ENCODE results near the gene KCNAB2. TPM values are rescaled to one million over a fixed set of nuclear protein-coding genes. Genes with fewer than 3 reads are reported as not detected.

KCNAB2 gene
- total RNA-seq, 1 donor from 2014 or later, result 8.8 TPM

- Histone ChIP-seq H3K27me3 (no peaks in the 10 kb centered on the region), H3K9me3 (no peaks in the 10 kb centered on the region), H3K4me3 (no peak overlapping the region), H3K36me3 (no peaks in the 10 kb centered on the region), H3K27ac (no peak overlapping the region), H3K4me1 (peaks cover 9% of the 10 kb centered on the region)
- intact Hi-C loops (cut with DNase I), result no loop called here
- DNase-seq (ENCODE audit: extremely low spot score in 2 of 2), result no peak
- TF ChIP-seq, protein P1, sequence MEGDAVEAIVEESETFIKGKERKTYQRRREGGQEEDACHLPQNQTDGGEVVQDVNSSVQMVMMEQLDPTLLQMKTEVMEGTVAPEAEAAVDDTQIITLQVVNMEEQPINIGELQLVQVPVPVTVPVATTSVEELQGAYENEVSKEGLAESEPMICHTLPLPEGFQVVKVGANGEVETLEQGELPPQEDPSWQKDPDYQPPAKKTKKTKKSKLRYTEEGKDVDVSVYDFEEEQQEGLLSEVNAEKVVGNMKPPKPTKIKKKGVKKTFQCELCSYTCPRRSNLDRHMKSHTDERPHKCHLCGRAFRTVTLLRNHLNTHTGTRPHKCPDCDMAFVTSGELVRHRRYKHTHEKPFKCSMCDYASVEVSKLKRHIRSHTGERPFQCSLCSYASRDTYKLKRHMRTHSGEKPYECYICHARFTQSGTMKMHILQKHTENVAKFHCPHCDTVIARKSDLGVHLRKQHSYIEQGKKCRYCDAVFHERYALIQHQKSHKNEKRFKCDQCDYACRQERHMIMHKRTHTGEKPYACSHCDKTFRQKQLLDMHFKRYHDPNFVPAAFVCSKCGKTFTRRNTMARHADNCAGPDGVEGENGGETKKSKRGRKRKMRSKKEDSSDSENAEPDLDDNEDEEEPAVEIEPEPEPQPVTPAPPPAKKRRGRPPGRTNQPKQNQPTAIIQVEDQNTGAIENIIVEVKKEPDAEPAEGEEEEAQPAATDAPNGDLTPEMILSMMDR (IDR thresholded peaks at IDR 0.05), result no peak
- TF ChIP-seq POLR2A (IDR thresholded peaks at IDR 0.05), result no peak
Measured at GRCh38 chr1:6077506-6077905, 31.8 kb downstream of the KCNAB2 start.

DNA sequence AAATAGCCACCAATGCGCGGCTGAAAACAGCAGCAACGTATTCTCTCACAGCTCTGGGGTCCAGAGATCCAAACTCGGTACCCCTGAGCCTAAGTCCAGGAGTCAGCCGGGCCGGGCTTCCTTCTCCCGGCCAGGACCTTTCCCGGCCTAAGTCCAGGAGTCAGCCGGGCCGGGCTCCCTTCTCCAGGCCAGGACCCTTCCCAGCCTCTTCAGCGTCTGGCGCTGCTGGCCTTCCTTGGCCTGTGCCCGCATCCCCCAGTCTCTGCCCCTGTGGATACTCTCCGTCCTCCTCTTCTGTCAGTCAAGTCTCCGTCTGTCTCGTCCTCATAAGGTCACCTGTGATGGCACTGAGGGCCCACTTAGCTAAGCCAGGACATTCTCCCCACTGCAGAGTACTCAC, 32.2 kb downstream of the KCNAB2 start:
- Histone ChIP-seq H3K27me3 (no peaks in the 10 kb centered on the region), H3K27ac (no peak overlapping the region), H3K36me3 (no peaks in the 10 kb centered on the region), H3K9me3 (no peaks in the 10 kb centered on the region), H3K4me1 (peaks cover 12% of the 10 kb centered on the region), H3K4me3 (no peak overlapping the region)
- intact Hi-C loops (cut with DNase I), result no loop called here
- DNase-seq (ENCODE audit: extremely low spot score in 2 of 2), result no peak
- no peak for TF ChIP-seq POLR2AphosphoS5 (IDR thresholded peaks at IDR 0.05; ENCODE audit: insufficient read depth in 1 of 2, low read depth in 1 of 2)
- TF ChIP-seq, protein P1 (IDR thresholded peaks at IDR 0.05), result no peak
- TF ChIP-seq POLR2A (IDR thresholded peaks at IDR 0.05), result no peak

DNA sequence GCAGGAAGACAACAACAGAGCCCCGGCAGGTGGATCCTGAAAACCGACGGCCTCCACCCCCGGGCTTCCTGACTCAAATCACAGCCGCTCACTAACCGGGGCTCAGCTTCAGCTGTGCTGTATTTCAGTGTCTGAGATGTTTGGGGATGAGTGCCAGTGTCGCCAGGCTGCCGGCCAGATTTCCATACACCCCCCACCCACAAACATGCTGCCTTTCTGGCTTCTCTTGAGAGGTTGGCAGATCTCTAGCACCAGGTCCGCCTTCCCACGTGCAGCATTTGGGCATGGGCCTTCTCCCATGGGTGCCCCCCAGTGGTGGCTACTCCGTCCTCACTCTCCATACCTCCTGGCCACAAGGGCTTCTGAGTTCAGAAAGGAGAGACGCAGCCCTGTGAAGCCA, 34.8 kb downstream of the KCNAB2 start:
- no peaks in the 10 kb centered on the region for H3K27me3 ChIP-seq
- H3K36me3 ChIP-seq, result no peaks in the 10 kb centered on the region
- no peaks in the 10 kb centered on the region for H3K9me3 ChIP-seq
- peaks cover 31% of the 10 kb centered on the region for H3K4me1 ChIP-seq
- no peak overlapping the region for H3K27ac ChIP-seq
- intact Hi-C loops (cut with DNase I), result no loop called here
- DNase-seq (ENCODE audit: extremely low spot score in 2 of 2), result no peak
- no peak for TF ChIP-seq POLR2A (IDR thresholded peaks at IDR 0.05)
- TF ChIP-seq, protein P1 (IDR thresholded peaks at IDR 0.05), result no peak
- TF ChIP-seq POLR2AphosphoS5 (IDR thresholded peaks at IDR 0.05; ENCODE audit: insufficient read depth in 1 of 2, low read depth in 1 of 2), result no peak
- no peak overlapping the region for H3K4me3 ChIP-seq

- H3K4me1 ChIP-seq, result peaks cover 31% of the 10 kb centered on the region
- TF ChIP-seq POLR2AphosphoS5 (IDR thresholded peaks at IDR 0.05; ENCODE audit: insufficient read depth in 1 of 2, low read depth in 1 of 2) (no peak), POLR2A (IDR thresholded peaks at IDR 0.05) (no peak)
- TF ChIP-seq, protein P1 (IDR thresholded peaks at IDR 0.05), result no peak
- no peaks in the 10 kb centered on the region for H3K36me3 ChIP-seq
- H3K27me3 ChIP-seq, result no peaks in the 10 kb centered on the region
- no peak for DNase-seq (ENCODE audit: extremely low spot score in 2 of 2)
- no peak overlapping the region for H3K4me3 ChIP-seq
- peak overlapping the region; percentile 79 for H3K27ac ChIP-seq
- no peaks in the 10 kb centered on the region for H3K9me3 ChIP-seq
- intact Hi-C loops (cut with DNase I), result no loop called here
Measured at GRCh38 chr1:6081901-6082300, 36.2 kb downstream of the KCNAB2 start.

- peak in 1 of 2 donors; percentile 91 for DNase-seq (ENCODE audit: extremely low spot score in 2 of 2)
- Histone ChIP-seq H3K27ac (peak overlapping the region; percentile 79), H3K9me3 (no peaks in the 10 kb centered on the region), H3K36me3 (no peaks in the 10 kb centered on the region), H3K4me3 (no peak overlapping the region), H3K4me1 (peaks cover 31% of the 10 kb centered on the region), H3K27me3 (no peaks in the 10 kb centered on the region)
- intact Hi-C loops (cut with DNase I), result no loop called here
- TF ChIP-seq POLR2AphosphoS5 (IDR thresholded peaks at IDR 0.05; ENCODE audit: insufficient read depth in 1 of 2, low read depth in 1 of 2) (peak; percentile 17 to 77), POLR2A (IDR thresholded peaks at IDR 0.05) (no peak)
- TF ChIP-seq, protein P1 (IDR thresholded peaks at IDR 0.05), result peak in 1 of 3 experiments; percentile 24
Measured at GRCh38 chr1:6082430-6082971, 36.8 kb downstream of the KCNAB2 start.
